Islet of Langerhans (tissue), 1 donor: ENCODE results near the gene BPIFA2.
"Not testable (repeated sequence)": the region's sequence is repeated elsewhere in the genome, so short reads cannot be mapped to it uniquely, and the experiment has no call there.

Experiments used
- FAIRE-seq: peaks from one replicate; lab custom pipeline; 2011; peaks lifted over from hg19 to GRCh38; lab: Jason Lieb, UNC

Gene BPIFA2, protein sequence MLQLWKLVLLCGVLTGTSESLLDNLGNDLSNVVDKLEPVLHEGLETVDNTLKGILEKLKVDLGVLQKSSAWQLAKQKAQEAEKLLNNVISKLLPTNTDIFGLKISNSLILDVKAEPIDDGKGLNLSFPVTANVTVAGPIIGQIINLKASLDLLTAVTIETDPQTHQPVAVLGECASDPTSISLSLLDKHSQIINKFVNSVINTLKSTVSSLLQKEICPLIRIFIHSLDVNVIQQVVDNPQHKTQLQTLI

DNA sequence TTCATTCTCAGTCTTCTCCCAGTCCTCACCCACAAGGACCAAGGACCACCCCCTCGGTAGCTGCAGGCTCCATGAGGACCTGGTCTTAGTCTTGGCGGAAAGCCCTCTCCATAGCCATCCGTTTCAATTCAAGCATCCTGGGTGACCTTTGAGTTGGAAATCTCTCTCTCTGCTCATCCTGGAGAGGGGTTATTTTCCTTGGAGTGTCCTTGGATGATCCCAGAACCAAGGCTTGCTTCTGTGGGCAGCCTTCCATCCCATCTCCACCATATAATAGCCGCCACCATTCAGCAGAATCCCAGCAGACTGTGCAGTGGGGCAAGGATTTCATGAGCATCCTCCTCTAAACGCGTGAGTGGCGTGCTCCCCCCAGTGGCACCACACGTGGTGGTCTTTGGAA is at the start of gene BPIFA2:
TSS of gene BPIFA2 (plus strand) at position 301 of the 400 bp plus-strand sequence. CDS start 987 bp downstream, outside the sequence.
- FAIRE-seq: no peak

DNA sequence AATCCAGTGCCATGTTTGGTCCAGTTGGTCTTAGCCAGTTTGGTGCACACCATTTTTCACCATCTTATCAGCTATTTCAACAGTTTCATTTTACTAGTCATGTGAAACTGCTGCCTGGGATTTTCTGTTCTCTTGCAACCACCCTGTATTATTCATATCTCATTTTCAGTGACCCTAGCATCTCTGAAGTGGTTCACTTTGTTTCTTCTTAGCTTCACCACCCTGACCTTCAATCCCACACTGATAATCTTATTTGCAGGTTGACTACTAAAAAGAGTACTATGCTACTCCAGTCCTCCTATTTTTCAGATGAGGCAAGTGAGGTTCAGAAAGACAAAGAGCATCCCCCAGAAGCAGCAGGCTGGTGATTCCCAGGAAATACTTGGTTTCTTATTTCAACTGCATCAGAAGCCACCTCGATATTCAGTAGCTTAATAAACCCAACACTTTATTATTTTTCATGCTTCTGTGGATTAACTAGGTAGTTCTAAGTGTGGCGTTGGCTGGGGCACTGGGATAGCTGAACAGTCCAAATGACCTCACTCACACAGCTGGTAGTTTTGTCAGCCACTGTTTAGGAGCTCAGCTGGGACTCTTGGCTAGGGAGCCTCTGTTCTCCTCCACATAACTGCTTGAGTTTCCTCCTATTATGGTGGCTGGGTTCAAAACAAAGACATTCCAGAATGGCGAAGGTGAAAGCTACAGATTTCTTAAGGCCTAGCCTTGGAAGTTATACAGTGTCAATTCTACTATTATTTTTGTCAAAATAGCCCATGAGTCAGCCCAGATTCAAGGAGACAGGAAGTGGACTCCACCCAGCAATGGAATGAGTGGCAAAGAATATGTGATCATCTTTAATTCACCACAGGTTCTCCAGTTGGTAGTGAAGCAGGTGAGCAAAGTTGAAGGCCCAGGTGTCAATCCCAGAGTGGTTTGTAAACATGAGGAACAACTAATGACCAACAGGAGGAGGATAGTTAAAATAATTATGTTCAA is 47.9 kb upstream of the BPIFA2 start:
- no peak for FAIRE-seq

DNA sequence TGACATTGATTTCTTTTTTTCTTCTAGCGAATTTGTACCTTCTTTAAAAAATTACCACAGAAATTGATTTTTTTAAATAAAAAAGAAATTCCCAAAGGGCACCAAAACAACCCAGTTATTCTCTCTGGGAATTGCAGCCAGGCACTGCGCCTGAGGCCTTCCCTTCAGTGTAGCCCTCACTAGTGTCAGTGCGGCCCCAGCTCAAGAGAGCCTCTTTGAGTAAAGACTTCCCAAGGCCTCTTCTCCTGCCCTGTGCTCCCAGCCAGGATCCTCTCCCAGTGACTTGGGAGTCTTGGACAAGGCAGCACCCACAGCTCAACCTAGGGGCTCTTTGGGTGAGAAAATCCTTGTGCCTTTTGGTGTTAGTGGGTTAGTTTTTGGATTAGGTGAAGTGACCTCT is 47.0 kb upstream of the BPIFA2 start:
- FAIRE-seq: no peak

DNA sequence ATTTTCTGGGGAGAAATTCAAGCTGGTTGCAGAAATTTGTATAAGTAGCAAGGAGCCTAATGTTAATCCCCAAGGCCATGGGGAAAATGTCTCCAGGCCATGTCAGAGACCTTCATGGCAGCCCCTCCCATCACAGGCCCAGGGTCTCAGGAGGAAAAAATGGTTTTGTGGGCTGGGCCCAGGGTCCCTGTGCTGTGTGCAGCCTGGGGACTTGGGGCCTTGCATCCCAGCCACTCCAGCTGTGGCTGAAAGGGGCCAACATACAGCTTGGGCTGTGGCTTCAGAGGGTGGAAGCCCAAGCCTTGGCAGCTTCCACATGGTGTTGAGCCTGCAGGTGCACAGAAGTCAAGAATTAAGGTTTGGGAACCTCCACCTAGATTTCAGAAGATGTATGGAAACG is 45.7 kb upstream of the BPIFA2 start:
- FAIRE-seq: not testable (repeated sequence)

DNA sequence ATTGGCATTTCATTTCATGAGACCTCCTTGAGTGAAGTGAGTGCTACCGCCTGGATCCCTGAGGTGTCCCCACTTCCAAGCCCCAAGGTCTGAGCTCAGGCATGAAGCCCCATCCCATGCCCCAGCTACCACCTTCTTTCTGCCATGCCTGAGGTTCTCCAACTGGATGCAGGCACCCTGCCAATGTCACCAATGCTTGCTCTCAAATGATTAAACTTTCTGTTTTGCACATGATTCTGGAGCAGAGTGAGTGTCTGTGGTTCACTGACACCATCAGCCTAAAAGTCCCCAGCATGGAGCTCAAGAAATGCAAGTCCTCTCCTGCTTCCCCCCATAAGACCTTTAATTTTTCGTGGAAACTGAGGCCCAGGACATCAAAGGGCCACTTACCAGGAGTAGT is 43.7 kb upstream of the BPIFA2 start:
- FAIRE-seq: no peak

DNA sequence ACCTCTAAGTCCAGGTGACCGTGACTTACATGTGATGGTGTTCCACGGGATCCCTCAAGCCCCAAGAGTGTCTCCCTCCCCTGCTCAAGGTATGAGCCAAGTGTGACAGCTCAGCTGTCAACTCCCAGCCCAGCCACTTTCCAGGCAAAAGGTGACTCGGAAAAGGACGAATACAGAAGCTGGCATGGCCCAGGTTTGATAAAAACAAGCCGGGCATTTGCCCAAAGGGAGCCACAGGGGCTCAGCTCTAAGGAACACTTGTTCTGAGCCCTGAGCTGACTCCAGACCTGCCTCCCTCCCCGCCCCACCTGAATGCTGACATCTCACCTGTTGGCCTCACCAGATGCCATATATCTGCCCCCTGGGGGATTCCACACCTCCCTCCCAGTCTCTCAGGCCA is 43.0 kb upstream of the BPIFA2 start:
- FAIRE-seq: no peak

DNA sequence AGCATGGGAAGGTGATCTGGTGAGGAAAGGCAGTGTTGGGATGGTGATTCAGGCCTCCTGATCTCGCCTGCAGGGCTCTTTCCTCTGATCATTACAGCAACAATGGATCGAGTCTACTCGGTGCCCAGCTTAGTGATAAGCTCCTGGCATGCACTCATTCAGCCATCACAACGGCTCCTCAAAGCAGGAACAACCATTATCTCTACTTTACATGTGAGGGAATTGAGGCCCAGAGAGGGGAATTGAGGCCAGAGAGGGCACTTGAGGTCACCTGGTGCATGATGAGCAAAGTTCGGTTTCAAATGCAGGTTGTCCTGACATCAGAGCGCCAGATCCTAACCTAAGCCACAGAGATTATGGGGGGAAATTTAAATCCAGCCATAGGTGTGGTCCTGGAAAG is 42.0 kb upstream of the BPIFA2 start:
- FAIRE-seq: no peak

DNA sequence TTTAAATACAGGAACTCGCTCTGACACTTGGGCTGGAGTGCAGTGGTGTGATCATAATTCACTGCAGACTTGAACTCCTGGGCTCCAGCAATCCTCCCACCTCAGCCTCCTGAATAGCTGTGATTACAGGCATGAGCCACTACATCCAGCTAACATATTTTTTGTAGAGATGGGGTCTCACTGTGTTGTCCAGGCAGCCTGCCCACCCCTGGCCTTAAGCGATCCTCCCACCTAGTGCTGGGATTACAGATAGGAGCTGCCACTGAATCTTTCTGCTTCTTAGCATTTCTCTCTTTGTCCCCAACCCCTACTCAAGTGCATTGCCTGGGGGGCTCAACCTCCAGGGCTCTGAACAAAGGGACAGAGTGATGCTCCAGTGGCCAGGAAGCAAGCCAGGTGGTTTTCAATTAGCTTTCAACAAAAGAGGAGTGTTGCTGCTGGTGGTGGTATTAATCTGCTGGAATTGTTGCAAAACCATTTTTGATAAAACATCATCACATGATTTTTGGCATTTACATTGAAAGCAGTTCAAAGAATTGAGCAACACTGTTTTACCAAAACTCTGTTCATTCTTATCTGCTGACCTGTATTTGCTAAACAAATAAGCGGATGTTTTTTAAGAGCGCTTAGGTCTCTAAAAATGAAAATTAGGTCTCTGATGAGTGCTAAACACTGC is 40.4 kb upstream of the BPIFA2 start:
- FAIRE-seq: no peak

DNA sequence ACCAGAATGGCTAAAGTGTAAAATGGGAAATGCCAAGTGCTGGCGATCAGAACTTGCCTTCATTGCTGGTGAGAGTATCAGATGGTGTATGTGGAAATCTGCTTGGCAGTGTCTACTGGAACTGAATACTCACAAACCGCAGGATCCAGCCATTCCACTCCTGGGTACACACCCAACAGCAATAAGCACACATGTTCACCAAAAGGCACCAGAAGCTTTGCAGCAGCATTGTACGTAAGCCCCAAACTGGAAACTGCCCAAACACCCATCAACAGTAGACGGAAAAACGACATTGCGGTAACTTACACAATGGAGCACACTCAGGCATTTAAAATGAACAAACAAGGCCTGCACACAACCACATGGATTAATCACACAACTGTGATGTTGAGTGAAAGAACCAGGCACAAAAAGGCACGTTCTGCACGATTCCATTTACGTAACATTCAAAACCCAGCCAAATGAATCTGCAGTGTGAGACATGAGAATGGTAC is 37.3 kb upstream of the BPIFA2 start:
- FAIRE-seq: no peak

DNA sequence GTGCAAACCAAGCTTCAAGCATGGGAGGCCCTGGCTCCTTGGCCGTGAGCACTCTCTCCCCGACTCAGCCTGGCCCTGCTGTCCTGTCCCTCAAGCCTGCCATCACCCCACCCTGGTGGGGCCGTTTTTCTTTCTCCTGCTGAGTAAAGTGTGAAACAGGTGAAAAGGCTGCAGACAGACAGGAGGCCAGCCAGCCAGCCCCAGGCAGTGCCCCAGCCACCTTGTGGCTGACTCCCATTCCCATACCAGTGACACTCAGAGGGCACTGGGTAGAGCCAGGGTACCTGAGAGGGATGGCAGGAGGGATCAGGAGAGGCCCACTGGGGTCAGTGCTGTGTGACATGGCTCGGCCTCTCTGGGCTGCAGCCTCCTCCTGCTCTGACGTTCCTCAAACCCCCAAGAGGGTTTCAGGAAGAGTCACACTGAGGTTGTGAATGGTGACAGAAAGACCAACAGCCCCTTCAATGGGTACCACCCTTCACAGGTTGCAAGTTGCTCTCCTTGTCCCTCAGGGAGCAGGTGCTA is 35.9 kb upstream of the BPIFA2 start:
- no peak for FAIRE-seq

DNA sequence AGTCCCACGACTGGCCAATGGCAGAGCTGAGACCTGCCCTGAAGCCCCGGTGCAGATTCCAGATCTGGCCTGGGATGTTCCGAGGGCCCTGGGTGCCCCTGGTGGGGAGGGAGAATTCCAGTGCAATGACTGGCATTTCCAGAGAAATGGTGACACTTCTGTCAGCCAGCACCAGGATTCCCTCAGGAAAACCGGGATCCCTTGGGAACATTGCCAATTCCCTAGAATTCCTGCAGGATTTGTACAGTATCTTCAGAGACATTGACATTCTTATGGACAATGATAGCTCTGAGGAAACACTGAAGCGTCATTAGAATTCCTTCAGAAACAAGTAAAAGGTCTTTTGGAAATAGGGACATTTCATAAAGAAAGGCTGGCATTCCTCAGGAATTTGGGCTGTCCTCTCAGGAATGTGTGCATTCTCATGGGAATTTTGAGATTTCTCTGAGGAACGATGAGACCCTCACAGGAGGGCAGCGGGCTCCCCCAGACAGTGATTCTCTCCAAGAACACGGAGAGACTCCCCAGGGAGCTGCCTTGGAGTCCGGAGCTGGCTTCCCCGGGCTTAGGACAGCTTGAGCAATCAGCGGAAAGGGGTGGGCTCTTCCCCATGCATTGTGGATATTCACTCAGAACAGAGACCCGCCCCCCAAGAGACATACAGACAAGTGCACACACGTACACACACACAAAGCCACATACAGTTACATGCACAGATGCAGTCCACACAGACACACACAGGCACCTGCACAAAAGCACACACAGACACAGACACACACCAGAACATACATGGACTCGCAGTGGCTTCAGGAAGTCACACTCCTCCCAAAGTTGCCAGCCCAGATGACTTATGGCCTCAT is 35.2 kb upstream of the BPIFA2 start:
- FAIRE-seq: no peak

DNA sequence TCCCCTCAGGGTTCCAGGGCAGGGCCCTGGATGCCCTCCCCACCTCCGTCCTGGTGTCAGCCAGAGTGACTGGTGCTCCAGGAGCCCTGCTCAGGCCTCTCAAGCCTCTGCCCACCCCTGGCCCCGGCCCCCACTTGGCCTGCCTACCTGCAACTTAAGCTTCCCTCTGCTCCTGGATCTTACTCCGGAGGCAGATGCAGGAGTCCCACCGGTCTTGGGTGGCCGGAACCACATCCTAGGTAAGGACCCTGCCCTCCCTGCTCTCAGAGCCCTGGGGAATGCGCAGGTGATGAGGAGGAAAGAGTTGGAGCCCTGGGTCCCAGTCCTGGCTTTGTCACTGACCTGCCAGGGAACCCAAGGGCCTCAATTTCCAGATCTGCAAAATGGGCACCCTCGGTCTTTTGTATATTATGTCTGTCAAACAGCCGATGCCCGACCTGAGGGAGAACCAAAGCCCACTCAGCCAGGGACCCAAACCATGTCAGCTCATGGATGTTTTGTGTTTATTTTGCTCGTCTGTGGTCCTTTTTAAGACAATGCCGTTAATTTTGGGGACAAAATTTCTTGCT is 34.5 kb upstream of the BPIFA2 start:
- FAIRE-seq: no peak

DNA sequence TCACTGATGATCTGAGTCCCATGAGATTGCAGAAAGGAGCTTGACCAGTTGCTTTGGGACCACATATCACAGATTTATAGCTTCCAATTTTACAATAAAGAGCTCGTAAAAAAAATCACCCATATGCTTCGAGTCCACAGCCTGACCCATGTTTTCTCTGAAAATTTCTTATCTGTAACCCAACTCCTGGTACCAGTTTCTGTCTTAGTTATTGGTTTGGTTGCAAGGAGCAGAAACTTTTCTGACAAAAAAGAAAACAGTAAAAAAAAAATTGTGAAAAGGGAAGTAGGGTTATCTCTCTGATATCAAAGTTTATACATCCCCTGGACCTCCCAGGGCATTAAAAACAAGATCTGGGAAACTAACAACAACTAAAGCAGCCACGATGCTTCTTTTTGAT is 30.8 kb upstream of the BPIFA2 start:
- no peak for FAIRE-seq

DNA sequence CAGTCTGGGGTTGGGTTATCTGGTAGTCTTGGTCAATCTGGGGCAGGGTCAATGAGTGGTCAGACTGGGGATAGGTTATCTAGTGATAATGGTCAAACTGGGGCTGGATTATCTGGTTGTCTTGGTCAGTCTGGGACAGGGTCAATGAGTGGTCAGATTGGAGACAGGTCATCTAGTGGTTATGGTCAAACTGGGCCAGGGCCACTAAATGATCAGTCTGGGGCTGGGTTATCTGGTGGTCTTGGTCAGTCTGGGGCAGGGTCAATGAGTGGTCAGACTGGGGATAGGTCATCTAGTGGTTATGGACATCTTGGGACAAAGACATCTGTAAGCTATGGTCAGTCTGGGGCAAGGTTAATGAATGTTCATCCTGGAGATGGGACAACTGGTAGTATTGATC is 28.5 kb upstream of the BPIFA2 start:
- FAIRE-seq: no peak

DNA sequence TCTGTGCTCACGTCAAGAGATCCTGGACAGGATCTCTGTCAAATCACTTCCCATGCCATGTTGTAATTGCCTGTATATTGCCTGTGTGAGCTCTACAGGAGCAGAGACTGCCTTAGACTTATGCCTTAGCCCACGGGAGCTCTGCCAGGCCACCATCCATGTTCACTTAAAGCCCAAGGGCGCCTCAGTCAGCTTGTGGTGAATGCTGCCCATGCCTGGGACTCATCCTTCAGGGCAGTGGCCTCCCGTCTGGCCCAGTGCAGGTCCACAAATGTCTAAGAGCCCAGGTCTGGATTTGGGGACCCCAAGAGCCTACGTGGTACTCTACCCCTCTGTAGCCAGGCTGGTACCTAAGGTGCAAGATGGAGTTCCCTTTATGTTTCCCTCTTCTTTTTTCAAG is 22.4 kb upstream of the BPIFA2 start:
- no peak for FAIRE-seq

DNA sequence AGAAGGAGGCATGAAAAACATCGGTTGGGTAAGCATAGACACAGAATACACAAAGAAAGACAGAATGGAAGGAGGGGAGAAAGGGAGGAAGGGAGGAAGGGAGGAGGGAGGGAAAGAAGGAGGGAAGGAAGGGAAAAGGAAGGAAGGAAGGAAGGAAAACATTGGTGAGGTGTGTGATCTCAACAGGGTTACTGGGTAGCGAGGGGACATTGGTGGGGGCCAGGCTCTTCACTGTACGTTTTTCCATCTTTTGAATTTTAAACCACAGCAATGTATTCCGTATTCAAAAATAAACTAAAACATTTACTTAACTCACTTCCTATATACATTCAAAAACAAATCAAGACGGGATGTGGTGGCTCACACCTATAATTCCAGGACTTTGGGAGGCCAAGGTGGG is 20.7 kb upstream of the BPIFA2 start:
- FAIRE-seq: no peak

DNA sequence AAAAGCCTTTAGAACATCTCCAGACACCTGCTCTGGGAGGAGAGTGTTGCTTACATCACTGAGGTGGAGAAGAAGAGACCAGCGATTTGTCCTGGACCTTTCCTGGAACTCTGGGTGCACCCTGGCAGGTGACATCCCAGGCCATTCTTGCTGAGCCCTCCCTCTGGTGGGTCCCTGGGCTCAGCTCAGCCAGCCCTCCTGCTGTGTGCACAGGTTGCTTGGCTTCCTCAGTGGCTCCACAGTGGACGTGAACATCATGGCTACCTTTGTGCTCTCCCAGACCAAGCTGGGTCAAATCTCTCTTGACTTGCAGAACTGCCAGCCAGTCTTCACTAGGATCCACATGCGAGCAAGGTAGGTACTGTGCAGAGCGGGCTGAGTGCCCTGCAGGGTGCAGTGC is 19.9 kb upstream of the BPIFA2 start:
- no peak for FAIRE-seq

DNA sequence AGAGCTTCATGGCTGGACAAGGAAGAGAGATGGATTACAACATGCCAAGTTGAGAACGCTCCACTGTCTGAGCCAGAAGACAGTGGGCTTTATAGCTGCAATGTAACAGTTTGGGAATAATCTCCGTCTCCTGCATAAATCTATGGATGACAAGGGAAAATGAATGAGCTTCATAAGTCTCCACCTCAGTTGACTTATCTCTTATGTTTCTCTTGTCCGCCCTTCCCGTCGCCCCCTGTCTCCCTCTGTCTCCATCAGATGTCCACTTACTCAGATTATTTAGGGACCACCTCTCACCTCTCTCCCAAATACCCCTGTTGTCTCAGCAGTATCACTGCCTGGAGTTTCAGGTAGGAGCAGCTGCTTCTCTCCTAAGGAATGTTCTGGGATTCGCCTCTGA is 13.7 kb upstream of the BPIFA2 start:
- no peak for FAIRE-seq

DNA sequence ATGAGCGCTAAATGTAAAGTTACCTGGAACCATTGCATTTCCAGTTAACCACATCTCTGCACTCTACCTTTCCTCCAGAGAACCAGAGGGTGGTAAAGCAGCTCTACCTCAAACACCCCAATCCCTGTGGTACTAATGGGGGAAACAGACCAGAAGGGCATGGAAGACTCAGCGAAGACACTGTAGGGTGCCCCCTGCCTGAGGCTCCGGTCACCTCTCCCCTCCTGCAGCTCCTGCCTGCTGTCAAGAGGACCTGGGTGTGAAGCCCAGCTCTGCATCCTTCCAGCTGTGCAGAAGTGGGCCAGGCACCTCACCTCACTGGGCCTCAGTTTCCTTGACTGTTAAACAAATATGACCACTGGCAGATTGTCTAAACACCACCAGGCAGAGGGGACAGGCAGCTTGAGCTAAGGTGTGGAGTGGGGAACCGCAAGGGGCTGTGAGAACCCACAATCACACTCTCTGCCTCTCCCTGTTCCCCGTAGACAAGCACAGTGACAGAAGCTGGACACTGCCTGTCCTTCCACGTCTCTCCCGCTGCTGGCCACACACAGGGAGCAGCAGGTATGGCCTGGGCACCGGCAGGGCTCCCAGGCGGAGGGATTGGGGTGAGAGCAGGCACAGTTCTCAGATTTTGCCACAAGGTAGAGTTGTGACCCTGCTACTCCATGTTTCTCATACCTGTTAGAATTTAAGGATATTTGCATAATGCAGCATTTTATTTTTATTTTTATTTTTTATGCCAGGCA is 9.1 kb upstream of the BPIFA2 start:
- no peak for FAIRE-seq

DNA sequence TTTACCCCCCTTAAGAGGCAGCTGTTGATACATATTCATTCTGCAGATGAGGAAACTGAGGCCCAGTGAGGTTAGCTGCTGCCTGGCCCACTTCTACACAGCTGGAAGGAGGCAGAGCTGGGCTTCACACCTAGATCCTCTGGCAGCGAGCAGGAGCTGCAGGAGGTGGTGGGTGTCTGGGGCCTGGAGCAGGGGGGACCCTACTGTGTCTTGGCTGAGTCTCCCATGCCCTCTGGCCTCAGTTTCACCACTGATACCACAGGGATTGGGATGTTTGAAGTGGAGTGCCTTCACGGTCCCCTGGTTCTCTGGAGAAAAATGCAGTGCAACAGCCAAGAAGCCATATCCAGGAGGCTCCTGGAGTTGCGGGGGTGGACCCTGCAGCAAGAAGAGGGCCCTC is 8.2 kb upstream of the BPIFA2 start:
- no peak for FAIRE-seq

DNA sequence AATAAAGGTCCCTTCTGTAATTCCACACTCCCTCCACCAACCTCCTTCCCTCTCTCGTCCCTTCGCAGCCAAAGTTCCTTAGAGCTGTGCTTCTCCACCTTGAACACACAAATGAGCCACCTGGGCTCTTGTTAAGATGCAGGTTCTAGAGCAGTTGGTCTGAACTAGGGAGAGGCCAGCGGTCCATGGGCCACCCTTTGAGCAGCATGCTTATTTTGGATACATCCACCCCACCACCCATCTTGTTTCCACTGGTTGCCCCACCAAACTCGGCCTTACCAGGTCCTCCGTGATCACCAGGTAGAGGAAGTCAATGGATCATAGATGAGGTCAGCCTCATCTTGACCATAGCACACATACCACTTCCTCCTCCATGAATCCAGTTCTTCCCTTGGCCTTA is 7.3 kb upstream of the BPIFA2 start:
- no peak for FAIRE-seq
